Measurements from ENCODE around the gene ASTL. TPM values are rescaled to one million over a fixed set of nuclear protein-coding genes. Genes with fewer than 3 reads are reported as not detected.

ASTL gene
- total and polyA plus RNA-seq, 2 of the 13 experiments (the other 11 are each of a cell fraction or from before 2014, with no cell fraction given) = not detected

DNA sequence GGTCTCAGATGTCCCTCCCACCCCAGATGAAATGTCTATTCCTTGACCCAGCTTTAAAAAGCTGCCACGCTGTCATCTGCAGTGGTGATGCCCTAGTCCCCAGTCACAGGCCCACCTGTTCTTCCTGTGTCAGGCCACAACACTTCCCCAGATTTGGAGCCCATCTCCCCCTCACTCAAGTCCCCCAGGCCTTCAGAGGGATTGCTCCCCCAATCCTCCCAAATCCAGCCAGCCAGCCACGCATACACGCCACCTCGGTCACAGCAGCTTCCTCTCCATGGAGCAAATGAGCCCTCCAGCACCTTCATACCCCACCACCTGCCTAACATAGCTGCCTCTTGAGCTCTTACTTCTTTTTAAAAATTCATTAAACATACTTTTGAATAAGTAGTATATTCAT is 7.8 kb downstream of the ASTL start:
- H3K4me2 ChIP-seq (ENCODE audit: low read depth, low read length) = no peak overlapping the region
- H2AFZ ChIP-seq (ENCODE audit: low read length) = no peak overlapping the region
- H3K79me2 ChIP-seq (ENCODE audit: insufficient read depth, low read length) = no peaks in the 10 kb centered on the region
- no peaks in the 10 kb centered on the region for H3K9me3 ChIP-seq (ENCODE audit: low read length)
- H3K27ac ChIP-seq (ENCODE audit: extremely low read length, insufficient read depth, low read length) = no peak overlapping the region
- CTCF ChIA-PET (ENCODE audit: low intra/inter-chr PET ratio, low total read pairs) = no interaction called here
- FAIRE-seq (no peak), ATAC-seq (no peak), DNase-seq (ENCODE audit: low spot score) (no peak)
- H3K9ac ChIP-seq (ENCODE audit: insufficient read depth, low read depth, low read length) = no peak overlapping the region
- intact Hi-C loops (cut with micrococcal nuclease; ENCODE audit: unreplicated experiment) = no loop called here
- TF ChIP-seq ZNF329 (CRISPR knock-in tag; IDR thresholded peaks at IDR 0.05; ENCODE audit: low read depth) (no peak), ATM (IDR thresholded peaks at IDR 0.05; ENCODE audit: borderline replicate concordance) (no peak), ZNF570 (CRISPR knock-in tag; IDR thresholded peaks at IDR 0.05; ENCODE audit: borderline replicate concordance) (no peak), KLF13 (CRISPR knock-in tag; IDR thresholded peaks at IDR 0.05) (no peak)
- TF ChIP-seq, protein P1, sequence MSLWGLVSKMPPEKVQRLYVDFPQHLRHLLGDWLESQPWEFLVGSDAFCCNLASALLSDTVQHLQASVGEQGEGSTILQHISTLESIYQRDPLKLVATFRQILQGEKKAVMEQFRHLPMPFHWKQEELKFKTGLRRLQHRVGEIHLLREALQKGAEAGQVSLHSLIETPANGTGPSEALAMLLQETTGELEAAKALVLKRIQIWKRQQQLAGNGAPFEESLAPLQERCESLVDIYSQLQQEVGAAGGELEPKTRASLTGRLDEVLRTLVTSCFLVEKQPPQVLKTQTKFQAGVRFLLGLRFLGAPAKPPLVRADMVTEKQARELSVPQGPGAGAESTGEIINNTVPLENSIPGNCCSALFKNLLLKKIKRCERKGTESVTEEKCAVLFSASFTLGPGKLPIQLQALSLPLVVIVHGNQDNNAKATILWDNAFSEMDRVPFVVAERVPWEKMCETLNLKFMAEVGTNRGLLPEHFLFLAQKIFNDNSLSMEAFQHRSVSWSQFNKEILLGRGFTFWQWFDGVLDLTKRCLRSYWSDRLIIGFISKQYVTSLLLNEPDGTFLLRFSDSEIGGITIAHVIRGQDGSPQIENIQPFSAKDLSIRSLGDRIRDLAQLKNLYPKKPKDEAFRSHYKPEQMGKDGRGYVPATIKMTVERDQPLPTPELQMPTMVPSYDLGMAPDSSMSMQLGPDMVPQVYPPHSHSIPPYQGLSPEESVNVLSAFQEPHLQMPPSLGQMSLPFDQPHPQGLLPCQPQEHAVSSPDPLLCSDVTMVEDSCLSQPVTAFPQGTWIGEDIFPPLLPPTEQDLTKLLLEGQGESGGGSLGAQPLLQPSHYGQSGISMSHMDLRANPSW (CRISPR knock-in tag; IDR thresholded peaks at IDR 0.05; ENCODE audit: borderline replicate concordance) = no peak
- TF ChIP-seq, protein P2, sequence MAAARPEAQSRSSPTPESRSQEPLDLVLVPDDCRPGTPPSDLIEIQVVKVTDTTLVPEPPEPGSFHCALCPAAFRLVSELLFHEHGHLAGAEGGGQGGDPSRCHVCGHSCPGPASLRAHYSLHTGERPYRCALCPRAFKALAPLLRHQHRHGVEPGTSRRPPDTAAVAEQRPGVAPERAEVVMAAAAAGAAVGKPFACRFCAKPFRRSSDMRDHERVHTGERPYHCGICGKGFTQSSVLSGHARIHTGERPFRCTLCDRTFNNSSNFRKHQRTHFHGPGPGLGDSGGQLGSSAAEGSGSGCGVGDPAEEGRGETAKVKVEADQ (CRISPR knock-in tag; IDR thresholded peaks at IDR 0.05; ENCODE audit: borderline replicate concordance) = no peak
- TF ChIP-seq, protein P3, sequence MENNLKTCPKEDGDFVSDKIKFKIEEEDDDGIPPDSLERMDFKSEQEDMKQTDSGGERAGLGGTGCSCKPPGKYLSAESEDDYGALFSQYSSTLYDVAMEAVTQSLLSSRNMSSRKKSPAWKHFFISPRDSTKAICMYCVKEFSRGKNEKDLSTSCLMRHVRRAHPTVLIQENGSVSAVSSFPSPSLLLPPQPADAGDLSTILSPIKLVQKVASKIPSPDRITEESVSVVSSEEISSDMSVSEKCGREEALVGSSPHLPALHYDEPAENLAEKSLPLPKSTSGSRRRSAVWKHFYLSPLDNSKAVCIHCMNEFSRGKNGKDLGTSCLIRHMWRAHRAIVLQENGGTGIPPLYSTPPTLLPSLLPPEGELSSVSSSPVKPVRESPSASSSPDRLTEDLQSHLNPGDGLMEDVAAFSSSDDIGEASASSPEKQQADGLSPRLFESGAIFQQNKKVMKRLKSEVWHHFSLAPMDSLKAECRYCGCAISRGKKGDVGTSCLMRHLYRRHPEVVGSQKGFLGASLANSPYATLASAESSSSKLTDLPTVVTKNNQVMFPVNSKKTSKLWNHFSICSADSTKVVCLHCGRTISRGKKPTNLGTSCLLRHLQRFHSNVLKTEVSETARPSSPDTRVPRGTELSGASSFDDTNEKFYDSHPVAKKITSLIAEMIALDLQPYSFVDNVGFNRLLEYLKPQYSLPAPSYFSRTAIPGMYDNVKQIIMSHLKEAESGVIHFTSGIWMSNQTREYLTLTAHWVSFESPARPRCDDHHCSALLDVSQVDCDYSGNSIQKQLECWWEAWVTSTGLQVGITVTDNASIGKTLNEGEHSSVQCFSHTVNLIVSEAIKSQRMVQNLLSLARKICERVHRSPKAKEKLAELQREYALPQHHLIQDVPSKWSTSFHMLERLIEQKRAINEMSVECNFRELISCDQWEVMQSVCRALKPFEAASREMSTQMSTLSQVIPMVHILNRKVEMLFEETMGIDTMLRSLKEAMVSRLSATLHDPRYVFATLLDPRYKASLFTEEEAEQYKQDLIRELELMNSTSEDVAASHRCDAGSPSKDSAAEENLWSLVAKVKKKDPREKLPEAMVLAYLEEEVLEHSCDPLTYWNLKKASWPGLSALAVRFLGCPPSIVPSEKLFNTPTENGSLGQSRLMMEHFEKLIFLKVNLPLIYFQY (CRISPR knock-in tag; IDR thresholded peaks at IDR 0.05; ENCODE audit: borderline replicate concordance) = no peak
- TF ChIP-seq, protein P4, sequence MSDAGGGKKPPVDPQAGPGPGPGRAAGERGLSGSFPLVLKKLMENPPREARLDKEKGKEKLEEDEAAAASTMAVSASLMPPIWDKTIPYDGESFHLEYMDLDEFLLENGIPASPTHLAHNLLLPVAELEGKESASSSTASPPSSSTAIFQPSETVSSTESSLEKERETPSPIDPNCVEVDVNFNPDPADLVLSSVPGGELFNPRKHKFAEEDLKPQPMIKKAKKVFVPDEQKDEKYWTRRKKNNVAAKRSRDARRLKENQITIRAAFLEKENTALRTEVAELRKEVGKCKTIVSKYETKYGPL (CRISPR knock-in tag; IDR thresholded peaks at IDR 0.05) = no peak
- TF ChIP-seq, protein P5, sequence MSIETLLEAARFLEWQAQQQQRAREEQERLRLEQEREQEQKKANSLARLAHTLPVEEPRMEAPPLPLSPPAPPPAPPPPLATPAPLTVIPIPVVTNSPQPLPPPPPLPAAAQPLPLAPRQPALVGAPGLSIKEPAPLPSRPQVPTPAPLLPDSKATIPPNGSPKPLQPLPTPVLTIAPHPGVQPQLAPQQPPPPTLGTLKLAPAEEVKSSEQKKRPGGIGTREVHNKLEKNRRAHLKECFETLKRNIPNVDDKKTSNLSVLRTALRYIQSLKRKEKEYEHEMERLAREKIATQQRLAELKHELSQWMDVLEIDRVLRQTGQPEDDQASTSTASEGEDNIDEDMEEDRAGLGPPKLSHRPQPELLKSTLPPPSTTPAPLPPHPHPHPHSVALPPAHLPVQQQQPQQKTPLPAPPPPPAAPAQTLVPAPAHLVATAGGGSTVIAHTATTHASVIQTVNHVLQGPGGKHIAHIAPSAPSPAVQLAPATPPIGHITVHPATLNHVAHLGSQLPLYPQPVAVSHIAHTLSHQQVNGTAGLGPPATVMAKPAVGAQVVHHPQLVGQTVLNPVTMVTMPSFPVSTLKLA (IDR thresholded peaks at IDR 0.05) = no peak
- POLR2A ChIA-PET = no interaction called here
- WGBS (ENCODE audit: low lambda C conversion rate) = 42% methylated on average over 4 of the region's 4 CpGs
- H3K36me3 ChIP-seq (replicated peaks in 1 of 2; ENCODE audit: control insufficient read depth in 1 of 2, insufficient read depth in 2 of 2, low read length in 2 of 2) = no peaks in the 10 kb centered on the region
- BruUV-seq (replicated peaks) = no TSS peak
- no peaks in the 10 kb centered on the region for H3K4me1 ChIP-seq (ENCODE audit: insufficient read depth, low read length)
- in situ Hi-C loops (cut with HindIII; ENCODE audit: extremely low pct_ligation_motif_present, low pct_unique_long_range_greater_than_20kb) = loop anchor here (25.0 kb wide), 1 partner anchor 382 kb away; the partner anchor contains the start of gene NEURL3
- peaks cover 20 to 62% of the 10 kb centered on the region in 2 experiments for H3K27me3 ChIP-seq (ENCODE audit: control insufficient read depth in 1 of 2, insufficient read depth in 2 of 2, low read length in 2 of 2)
- no peak overlapping the region for H3K4me3 ChIP-seq (replicated peaks in 1 of 3; ENCODE audit: insufficient read depth in 1 of 3, low read depth in 2 of 3, low read length in 3 of 3)
- no peaks in the 10 kb centered on the region for H4K20me1 ChIP-seq (ENCODE audit: insufficient read depth, low read length)
